Smooth muscle cell (in vitro differentiated cells): ENCODE measurements around the gene PTPN1. TPM values are rescaled to one million over a fixed set of nuclear protein-coding genes. Genes with fewer than 3 reads are reported as not detected.

ENCODE experiments used
- DNase-seq: peaks from one replicate; lab custom pipeline; 2025; ENCODE audit not compliant: unreplicated experiment; lab: John Stamatoyannopoulos, UW
- H2AFZ ChIP-seq: fragments of 200-600 bp; sonication (generic); 2 replicates; pipeline ENCODE4 v1.6.0; 2016; ENCODE audit warnings: antibody characterized with exemption, low read depth, mild to moderate bottlenecking
- H3F3A ChIP-seq: fragments of 200-600 bp; sonication (generic); 2 replicates; pipeline ENCODE4 v1.6.0; 2017; ENCODE audit warnings: antibody characterized with exemption, low read depth
- H3K27ac ChIP-seq: fragments of 200-600 bp; sonication (generic); 2 replicates; pipeline ENCODE4 v1.5.1; 2016; ENCODE audit warnings: low read depth, mild to moderate bottlenecking
- H3K27me3 ChIP-seq: fragments of 200-600 bp; sonication (generic); 2 replicates; pipeline ENCODE4 v1.6.1; 2016; ENCODE audit warnings: low read depth, mild to moderate bottlenecking
- H3K36me3 ChIP-seq: fragments of 200-600 bp; sonication (generic); 2 replicates; pipeline ENCODE4 v1.5.1; 2016; ENCODE audit warnings: low read depth
- H3K4me1 ChIP-seq: fragments of 200-600 bp; sonication (generic); 2 replicates; pipeline ENCODE4 v1.5.1; 2016; ENCODE audit warnings: low read depth
- H3K4me2 ChIP-seq: fragments of 200-600 bp; sonication (generic); 2 replicates; pipeline ENCODE4 v1.6.0; 2016; ENCODE audit warnings: mild to moderate bottlenecking
- H3K4me3 ChIP-seq: fragments of 200-600 bp; sonication (generic); 2 replicates; pipeline ENCODE4 v1.5.1; 2016; ENCODE audit warnings: mild to moderate bottlenecking
- H3K79me2 ChIP-seq: fragments of 200-600 bp; sonication (generic); 2 replicates; pipeline ENCODE4 v1.6.0; 2016; ENCODE audit warnings: low read depth, mild to moderate bottlenecking
- H3K9ac ChIP-seq: fragments of 200-600 bp; sonication (generic); 2 replicates; pipeline ENCODE4 v1.6.0; 2016; ENCODE audit warnings: low read depth
- H3K9me3 ChIP-seq: fragments of 200-600 bp; sonication (generic); replicated peaks from 2 replicates; pipeline ENCODE4 v1.5.1; 2016; ENCODE audit warnings: low read depth
- H4K20me1 ChIP-seq: fragments of 200-600 bp; sonication (generic); 2 replicates; pipeline ENCODE4 v1.6.0; 2016; ENCODE audit warnings: low read depth
- CTCF ChIP-seq: fragments of 200-600 bp; sonication (generic); IDR thresholded peaks from 2 replicates; pipeline ENCODE4 v1.5.1; 2017; ENCODE audit warnings: borderline replicate concordance, mild to moderate bottlenecking, antibody characterized with exemption; ENCODE audit not compliant: insufficient read depth, poor library complexity, severe bottlenecking
- WGBS: methylation state at CpG from one replicate; pipeline ENCODE4 v1.1.7; 2016; ENCODE audit warnings: low lambda C conversion rate; 5-methylcytosine and 5-hydroxymethylcytosine counted together
- polyA plus RNA-seq: library from polyadenylated mRNA; unstranded; fragments of >200 nt; fragmentation: Nextera tagmentation; extraction: Ambion mirVana; gene quantifications from 2 replicates; pipeline ENCODE4 v1.2.1, GENCODE V29; 2016
- total RNA-seq: library from RNA; depleted of rRNA; stranded (reverse); fragments of >200 nt; gene quantifications from 2 replicates; pipeline ENCODE4 v1.2.3, GENCODE V29; 2014

Gene PTPN1
- total and polyA plus RNA-seq, 2 experiments from 2014 or later: 16.1 to 28.9 TPM

DNA sequence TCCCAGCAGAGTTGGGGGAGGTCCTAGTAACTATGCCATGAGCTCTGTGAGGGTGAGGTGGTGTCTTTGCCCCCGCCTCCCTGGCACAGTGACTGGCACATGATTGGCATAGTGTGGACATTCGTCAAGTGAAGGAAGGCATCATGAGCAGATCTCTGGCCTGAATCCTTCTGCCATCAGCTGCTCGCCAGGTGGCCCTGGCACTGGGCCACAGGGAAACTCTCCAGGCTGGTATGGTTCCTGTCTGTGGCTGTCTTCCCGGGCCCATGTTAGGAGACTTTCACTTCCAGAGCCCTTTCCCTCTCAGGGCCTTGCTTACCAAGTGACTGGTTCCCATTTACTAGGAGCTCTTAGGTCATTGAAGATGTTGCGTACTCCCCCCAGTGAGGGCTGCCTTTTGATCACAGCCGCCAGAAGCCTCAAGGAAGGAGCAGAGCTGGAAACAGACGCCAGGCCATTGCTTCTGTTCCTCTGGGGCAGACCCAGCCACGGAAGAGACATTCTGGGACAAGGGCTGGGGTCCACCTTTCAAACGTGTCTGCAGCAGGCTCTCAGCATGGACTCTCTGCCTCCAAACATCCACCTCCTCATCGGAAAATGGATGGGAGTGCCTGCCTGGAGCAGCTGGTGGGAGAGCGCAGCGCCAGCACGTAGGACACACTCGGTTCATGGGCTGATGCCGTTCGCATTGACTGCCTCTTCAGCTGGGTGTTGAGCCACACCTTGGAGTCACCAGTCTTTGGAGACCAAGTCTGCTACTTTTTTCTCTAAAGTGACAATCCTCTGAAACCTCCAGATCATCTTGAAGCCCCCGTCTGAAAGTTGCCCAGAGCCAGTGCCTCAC, 67.2 kb downstream of the PTPN1 start:
- H3K4me1 ChIP-seq: no peaks in the 10 kb centered on the region
- H3K27me3 ChIP-seq: no peaks in the 10 kb centered on the region
- H3K4me2 ChIP-seq: no peak overlapping the region
- peaks cover 4% of the 10 kb centered on the region for H3K36me3 ChIP-seq
- H3K79me2 ChIP-seq: peaks cover 1% of the 10 kb centered on the region
- H3F3A ChIP-seq: no peaks in the 10 kb centered on the region
- no peak overlapping the region for H3K27ac ChIP-seq
- peaks cover 59% of the 10 kb centered on the region for H4K20me1 ChIP-seq
- no peak overlapping the region for H3K4me3 ChIP-seq
- DNase-seq: no peak
- no peak overlapping the region for H2AFZ ChIP-seq
- no peak overlapping the region for H3K9ac ChIP-seq
- TF ChIP-seq CTCF: no peak
- no peaks in the 10 kb centered on the region for H3K9me3 ChIP-seq
- WGBS: 95% methylated on average over 17 of the region's 17 CpGs

DNA sequence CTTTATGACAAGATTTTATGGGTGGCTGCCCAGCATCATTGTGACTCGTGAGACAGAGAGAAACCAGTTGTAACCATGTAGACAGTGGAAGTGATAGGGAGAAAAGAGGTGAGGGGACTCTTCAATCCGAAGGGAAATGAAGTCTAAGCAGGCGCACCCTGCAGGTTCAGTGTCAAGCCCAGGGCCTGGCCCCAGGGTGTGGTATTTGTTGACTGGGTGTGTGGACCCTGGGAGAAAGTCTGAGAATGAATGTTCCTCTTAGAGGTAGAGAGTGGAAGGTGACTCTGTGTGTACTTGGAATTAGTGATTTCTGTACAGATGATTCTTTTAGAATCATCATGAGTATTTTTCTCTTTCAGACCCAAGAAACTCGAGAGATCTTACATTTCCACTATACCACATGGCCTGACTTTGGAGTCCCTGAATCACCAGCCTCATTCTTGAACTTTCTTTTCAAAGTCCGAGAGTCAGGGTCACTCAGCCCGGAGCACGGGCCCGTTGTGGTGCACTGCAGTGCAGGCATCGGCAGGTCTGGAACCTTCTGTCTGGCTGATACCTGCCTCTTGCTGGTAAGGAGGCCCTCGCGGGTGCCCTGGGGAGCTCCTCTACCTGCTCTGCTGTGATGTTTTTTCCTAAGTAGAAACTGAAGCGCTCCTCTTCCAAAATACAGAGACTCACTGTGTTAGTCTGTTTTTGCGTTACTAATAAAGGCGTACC, 68.0 kb downstream of the PTPN1 start:
- WGBS: 89% methylated on average over 14 of the region's 14 CpGs
- no peak overlapping the region for H3K4me3 ChIP-seq
- no peaks in the 10 kb centered on the region for H3K9me3 ChIP-seq

GRCh38 chr20:50578778-50579165, 68.6 kb downstream of the PTPN1 start:
- H4K20me1 ChIP-seq: peaks cover 48% of the 10 kb centered on the region
- no peak overlapping the region for H2AFZ ChIP-seq
- H3K9ac ChIP-seq: no peak overlapping the region
- 88% methylated on average over 5 of the region's 5 CpGs for WGBS
- H3K36me3 ChIP-seq: peaks cover 4% of the 10 kb centered on the region
- no peak overlapping the region for H3K4me2 ChIP-seq
- H3K27ac ChIP-seq: no peak overlapping the region
- TF ChIP-seq CTCF: no peak
- H3K9me3 ChIP-seq: no peaks in the 10 kb centered on the region
- no peaks in the 10 kb centered on the region for H3K27me3 ChIP-seq
- no peak overlapping the region for H3K4me3 ChIP-seq
- H3K79me2 ChIP-seq: no peaks in the 10 kb centered on the region
- H3K4me1 ChIP-seq: no peaks in the 10 kb centered on the region
- no peak for DNase-seq
- H3F3A ChIP-seq: no peaks in the 10 kb centered on the region

More for the DNA sequence above, 68.0 kb downstream of the PTPN1 start:
- no peak for TF ChIP-seq CTCF
- H3K9ac ChIP-seq: no peak overlapping the region
- H3F3A ChIP-seq: no peaks in the 10 kb centered on the region
- H3K79me2 ChIP-seq: no peaks in the 10 kb centered on the region
- H3K36me3 ChIP-seq: peaks cover 4% of the 10 kb centered on the region
- no peak overlapping the region for H2AFZ ChIP-seq
- no peaks in the 10 kb centered on the region for H3K27me3 ChIP-seq
- no peak for DNase-seq
- no peaks in the 10 kb centered on the region for H3K4me1 ChIP-seq
- H3K27ac ChIP-seq: no peak overlapping the region
- H3K4me2 ChIP-seq: no peak overlapping the region
- peaks cover 51% of the 10 kb centered on the region for H4K20me1 ChIP-seq
